SU-DHL-6 (cell line): ENCODE measurements around the gene NOX5.

ENCODE experiments used
- H2AFZ ChIP-seq: fragments of 200-600 bp; sonication (generic); 2 replicates; pipeline ENCODE4 v1.6.1; 2014; ENCODE audit warnings: low read depth, mild to moderate bottlenecking, moderate library complexity, mixed read lengths, antibody characterized with exemption, low read length; ENCODE audit not compliant: severe bottlenecking
- H3F3A ChIP-seq: fragments of 200-600 bp; shearing (Covaris generic); 2 replicates; pipeline ENCODE4 v1.6.0; 2016; ENCODE audit warnings: antibody characterized with exemption, mild to moderate bottlenecking; ENCODE audit not compliant: insufficient read depth
- H3K27ac ChIP-seq: fragments of 200-600 bp; sonication (generic); 2 replicates; pipeline ENCODE4 v1.5.1; 2016; ENCODE audit warnings: low read depth, mild to moderate bottlenecking, low read length, moderate library complexity, mixed read lengths
- H3K27me3 ChIP-seq: fragments of 200-600 bp; sonication (generic), shearing (Covaris generic); 2 replicates; pipeline ENCODE4 v1.6.0; 2014; ENCODE audit warnings: mild to moderate bottlenecking, low read length
- H3K36me3 ChIP-seq: fragments of 200-600 bp; sonication (generic); 2 replicates; pipeline ENCODE4 v1.6.1; 2014; ENCODE audit warnings: mild to moderate bottlenecking, low read length, mixed read lengths
- H3K4me2 ChIP-seq: fragments of 300-600, 200-600 bp; shearing (Covaris generic), sonication (generic); 2 replicates; pipeline ENCODE4 v1.6.0; 2014; ENCODE audit warnings: low read length, low read depth, mild to moderate bottlenecking; ENCODE audit not compliant: poor library complexity, severe bottlenecking
- H3K4me3 ChIP-seq: fragments of 200-600 bp; sonication (generic); 2 replicates; pipeline ENCODE4 v1.5.1; 2014; ENCODE audit warnings: antibody characterized with exemption, low read length, mild to moderate bottlenecking, mixed read lengths; ENCODE audit not compliant: insufficient read depth, poor library complexity, severe bottlenecking
- H3K79me2 ChIP-seq: fragments of 200-600 bp; sonication (generic); 2 replicates; pipeline ENCODE4 v1.6.1; 2014; ENCODE audit warnings: mild to moderate bottlenecking, low read length, moderate library complexity; ENCODE audit not compliant: insufficient read depth
- H3K9ac ChIP-seq: fragments of 200-600 bp; sonication (generic); 2 replicates; pipeline ENCODE4 v1.7.0; 2014; ENCODE audit warnings: mild to moderate bottlenecking, low read length
- H3K9me2 ChIP-seq: fragments of 200-600 bp; sonication (generic); replicated peaks from 2 replicates; pipeline ENCODE4 v1.6.1; 2014; ENCODE audit warnings: low read length; ENCODE audit not compliant: insufficient read depth
- H3K9me3 ChIP-seq: fragments of 200-600 bp; sonication (generic); 2 replicates; pipeline ENCODE4 v1.6.1; 2014; ENCODE audit warnings: low read length, mixed read lengths; ENCODE audit not compliant: insufficient read depth
- H4K20me1 ChIP-seq: fragments of 200-600 bp; sonication (generic); 2 replicates; pipeline ENCODE4 v1.6.1; 2014; ENCODE audit warnings: low read depth, mild to moderate bottlenecking, antibody characterized with exemption, low read length, moderate library complexity, mixed read lengths
- CTCF ChIP-seq: fragments of 200-600 bp; sonication (generic); IDR thresholded peaks from one replicate; pipeline ENCODE4 v1.5.1; 2017; ENCODE audit warnings: antibody characterized with exemption, mild to moderate bottlenecking, low read length, moderate library complexity; ENCODE audit not compliant: insufficient read depth, poor library complexity, severe bottlenecking
- EZH2phosphoT487 ChIP-seq: fragments of 200-600 bp; sonication (generic), shearing (Covaris generic); conservative IDR thresholded peaks from 2 replicates; pipeline ENCODE4 v1.6.1; 2018; ENCODE audit warnings: mild to moderate bottlenecking, antibody characterized with exemption, low read length, moderate library complexity, mixed read lengths

NOX5 gene

GRCh38 chr15:69039516-69040225 is 25.2 kb downstream of the NOX5 start:
- H4K20me1 ChIP-seq = no peaks in the 10 kb centered on the region
- H3K27ac ChIP-seq = no peak overlapping the region
- no peak overlapping the region for H3K9ac ChIP-seq
- no peak overlapping the region for H3K4me3 ChIP-seq
- H2AFZ ChIP-seq = no peak overlapping the region
- H3K4me2 ChIP-seq = no peak overlapping the region
- H3F3A ChIP-seq = no peaks in the 10 kb centered on the region
- no peaks in the 10 kb centered on the region for H3K27me3 ChIP-seq
- no peaks in the 10 kb centered on the region for H3K79me2 ChIP-seq
- H3K9me2 ChIP-seq = no peaks in the 10 kb centered on the region
- H3K9me3 ChIP-seq = no peaks in the 10 kb centered on the region
- TF ChIP-seq CTCF (no peak), EZH2phosphoT487 (no peak)
- H3K36me3 ChIP-seq = no peaks in the 10 kb centered on the region

- no peaks in the 10 kb centered on the region for H3F3A ChIP-seq
- TF ChIP-seq CTCF (no peak), EZH2phosphoT487 (no peak)
- no peaks in the 10 kb centered on the region for H3K36me3 ChIP-seq
- no peaks in the 10 kb centered on the region for H3K9me2 ChIP-seq
- H4K20me1 ChIP-seq = no peaks in the 10 kb centered on the region
- H3K9me3 ChIP-seq = no peaks in the 10 kb centered on the region
- H3K27me3 ChIP-seq = no peaks in the 10 kb centered on the region
- no peaks in the 10 kb centered on the region for H3K79me2 ChIP-seq
- H3K9ac ChIP-seq = no peak overlapping the region
- no peak overlapping the region for H2AFZ ChIP-seq
- no peak overlapping the region for H3K27ac ChIP-seq
- H3K4me3 ChIP-seq = no peak overlapping the region
- no peak overlapping the region for H3K4me2 ChIP-seq
These were observed 28.0 kb downstream of the NOX5 start for GRCh38 chr15:69042531-69042930.

DNA sequence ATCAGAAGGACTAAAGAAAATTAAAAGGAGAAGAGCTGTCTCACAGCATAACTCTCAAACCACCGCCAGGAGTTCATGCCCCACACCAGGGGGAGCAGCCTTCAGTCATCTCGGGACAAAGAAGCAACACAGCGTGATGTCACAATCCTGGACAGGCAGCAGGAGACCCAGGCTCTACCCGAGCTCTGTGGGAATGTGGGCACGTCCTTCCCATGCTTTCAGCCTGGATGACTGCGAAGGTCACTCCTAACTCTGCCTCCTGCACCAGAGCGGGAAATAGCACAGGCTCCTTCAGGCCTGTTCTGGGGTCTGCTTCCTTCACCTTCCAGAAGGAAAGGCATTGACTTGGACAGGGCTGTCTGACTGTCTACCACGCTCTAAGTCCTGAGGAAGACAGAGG is 31.3 kb downstream of the NOX5 start:
- no peak overlapping the region for H3K4me3 ChIP-seq
- no peaks in the 10 kb centered on the region for H3F3A ChIP-seq
- H3K9ac ChIP-seq = no peak overlapping the region
- no peaks in the 10 kb centered on the region for H4K20me1 ChIP-seq
- H3K27ac ChIP-seq = no peak overlapping the region
- no peaks in the 10 kb centered on the region for H3K36me3 ChIP-seq
- TF ChIP-seq CTCF (no peak), EZH2phosphoT487 (no peak)
- no peaks in the 10 kb centered on the region for H3K9me3 ChIP-seq
- H2AFZ ChIP-seq = no peak overlapping the region
- H3K79me2 ChIP-seq = no peaks in the 10 kb centered on the region
- no peaks in the 10 kb centered on the region for H3K9me2 ChIP-seq
- H3K4me2 ChIP-seq = no peak overlapping the region
- no peaks in the 10 kb centered on the region for H3K27me3 ChIP-seq
